ENCODE results near the gene CAPZA1. TPM values are rescaled to one million over a fixed set of nuclear protein-coding genes. Genes with fewer than 3 reads are reported as not detected.

The CAPZA1 gene
- total RNA-seq, 1 experiment from 2014 or later, result 273 TPM

DNA sequence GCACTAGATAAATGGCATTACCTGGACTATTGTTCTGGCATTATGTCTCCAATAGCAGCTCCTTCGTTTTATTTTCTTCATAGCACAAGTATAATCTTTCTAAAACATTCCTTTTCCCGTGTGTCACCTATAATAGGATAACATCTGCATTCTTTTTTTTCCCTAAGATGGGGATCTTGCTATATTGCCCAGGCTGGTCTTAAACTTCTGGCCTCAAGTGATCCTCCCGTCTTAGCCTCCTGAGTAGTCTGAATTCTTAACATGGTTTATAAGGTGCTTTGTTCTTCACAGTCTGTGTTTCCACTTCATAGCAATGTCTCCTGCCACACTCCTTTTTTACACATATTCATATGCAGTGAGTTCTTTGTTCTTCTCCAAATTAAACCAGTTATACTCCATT lies 46.2 kb downstream of the CAPZA1 start:
- H3K4me3 ChIP-seq (ENCODE audit: low read length), result no peak overlapping the region
- no TSS peak for BruUV-seq (replicated peaks)
- no peaks in the 10 kb centered on the region for H3K27me3 ChIP-seq (ENCODE audit: low read length)
- no peak for ATAC-seq
- H3K4me1 ChIP-seq (ENCODE audit: insufficient read depth, low read length), result no peaks in the 10 kb centered on the region
- H3K27ac ChIP-seq (ENCODE audit: low read length), result no peak overlapping the region
- H3K9me2 ChIP-seq (replicated peaks; ENCODE audit: low read length), result no peaks in the 10 kb centered on the region
- intact Hi-C loops (cut with micrococcal nuclease), result no loop called here
- H3F3A ChIP-seq (ENCODE audit: low read length, unreplicated experiment), result no peaks in the 10 kb centered on the region
- H3K36me3 ChIP-seq (ENCODE audit: low read depth, low read length), result peaks cover 64% of the 10 kb centered on the region
- POLR2A ChIA-PET (ENCODE audit: unreplicated experiment), result no interaction called here
- CTCF ChIA-PET, result interaction anchor here (1.9 kb wide), 1 partner anchor 8 kb away, joined by 7 read pairs; the partner anchor contains the start of gene MOV10
- H3K79me2 ChIP-seq (ENCODE audit: low read length), result no peaks in the 10 kb centered on the region
- H4K20me1 ChIP-seq (ENCODE audit: low read length), result no peaks in the 10 kb centered on the region
- no peak overlapping the region for H3K4me2 ChIP-seq (ENCODE audit: low read length)
- no peak overlapping the region for H3K9ac ChIP-seq (ENCODE audit: low read length)
- no peak overlapping the region for H2AFZ ChIP-seq (ENCODE audit: low read length)
- H3K9me3 ChIP-seq (ENCODE audit: low read length), result no peaks in the 10 kb centered on the region
- TF ChIP-seq EZH2phosphoT487 (IDR thresholded peaks at IDR 0.05; ENCODE audit: borderline replicate concordance, low read length) (no peak), EZH2 (IDR thresholded peaks at IDR 0.05; ENCODE audit: low read length, unreplicated experiment) (no peak)
- TF ChIP-seq, protein P1, sequence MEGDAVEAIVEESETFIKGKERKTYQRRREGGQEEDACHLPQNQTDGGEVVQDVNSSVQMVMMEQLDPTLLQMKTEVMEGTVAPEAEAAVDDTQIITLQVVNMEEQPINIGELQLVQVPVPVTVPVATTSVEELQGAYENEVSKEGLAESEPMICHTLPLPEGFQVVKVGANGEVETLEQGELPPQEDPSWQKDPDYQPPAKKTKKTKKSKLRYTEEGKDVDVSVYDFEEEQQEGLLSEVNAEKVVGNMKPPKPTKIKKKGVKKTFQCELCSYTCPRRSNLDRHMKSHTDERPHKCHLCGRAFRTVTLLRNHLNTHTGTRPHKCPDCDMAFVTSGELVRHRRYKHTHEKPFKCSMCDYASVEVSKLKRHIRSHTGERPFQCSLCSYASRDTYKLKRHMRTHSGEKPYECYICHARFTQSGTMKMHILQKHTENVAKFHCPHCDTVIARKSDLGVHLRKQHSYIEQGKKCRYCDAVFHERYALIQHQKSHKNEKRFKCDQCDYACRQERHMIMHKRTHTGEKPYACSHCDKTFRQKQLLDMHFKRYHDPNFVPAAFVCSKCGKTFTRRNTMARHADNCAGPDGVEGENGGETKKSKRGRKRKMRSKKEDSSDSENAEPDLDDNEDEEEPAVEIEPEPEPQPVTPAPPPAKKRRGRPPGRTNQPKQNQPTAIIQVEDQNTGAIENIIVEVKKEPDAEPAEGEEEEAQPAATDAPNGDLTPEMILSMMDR (conservative IDR thresholded peaks at IDR 0.05; ENCODE audit: low read depth, low read length), result no peak
- no peak for DNase-seq

DNA sequence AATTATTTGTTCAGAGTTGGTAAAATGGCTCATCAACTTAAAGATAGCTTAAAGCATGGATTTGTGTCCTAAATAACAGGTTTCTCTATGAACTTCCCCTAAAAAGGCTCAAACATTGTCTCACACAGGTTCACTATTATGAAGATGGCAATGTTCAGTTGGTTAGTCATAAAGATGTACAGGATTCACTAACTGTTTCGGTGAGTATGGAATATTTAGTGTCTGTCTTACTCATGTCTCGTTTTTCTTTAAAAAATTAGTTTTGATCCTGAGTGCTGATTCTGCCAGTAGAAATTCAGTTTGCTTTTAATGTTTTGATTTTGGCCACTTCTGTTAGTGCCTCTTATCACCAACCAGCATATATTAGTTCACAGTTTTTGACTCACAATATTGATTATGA lies 47.3 kb downstream of the CAPZA1 start:
- TF ChIP-seq EZH2 (IDR thresholded peaks at IDR 0.05; ENCODE audit: low read length, unreplicated experiment), result no peak
- TF ChIP-seq, protein P1 (conservative IDR thresholded peaks at IDR 0.05; ENCODE audit: low read depth, low read length), result no peak
- no peak for TF ChIP-seq EZH2phosphoT487 (IDR thresholded peaks at IDR 0.05; ENCODE audit: borderline replicate concordance, low read length)
- Histone ChIP-seq H3K27ac (ENCODE audit: low read length) (no peak overlapping the region), H3K9ac (ENCODE audit: low read length) (no peak overlapping the region), H4K20me1 (ENCODE audit: low read length) (no peaks in the 10 kb centered on the region), H3K27me3 (ENCODE audit: low read length) (no peaks in the 10 kb centered on the region), H3K4me1 (ENCODE audit: insufficient read depth, low read length) (no peaks in the 10 kb centered on the region), H2AFZ (ENCODE audit: low read length) (no peak overlapping the region), H3K9me2 (replicated peaks; ENCODE audit: low read length) (no peaks in the 10 kb centered on the region), H3K4me3 (ENCODE audit: low read length) (no peak overlapping the region), H3K79me2 (ENCODE audit: low read length) (no peaks in the 10 kb centered on the region), H3K9me3 (ENCODE audit: low read length) (no peaks in the 10 kb centered on the region), H3F3A (ENCODE audit: low read length, unreplicated experiment) (no peaks in the 10 kb centered on the region), H3K36me3 (ENCODE audit: low read depth, low read length) (peaks cover 58% of the 10 kb centered on the region), H3K4me2 (ENCODE audit: low read length) (no peak overlapping the region)
- POLR2A ChIA-PET (ENCODE audit: unreplicated experiment), result no interaction called here
- CTCF ChIA-PET, result no interaction called here
- DNase-seq, result no peak
- intact Hi-C loops (cut with micrococcal nuclease), result no loop called here
- no peak for ATAC-seq
- no TSS peak for BruUV-seq (replicated peaks)

GRCh38 chr1:112672009-112672408 lies 52.4 kb downstream of the CAPZA1 start:
- no peak for ATAC-seq

More at GRCh38 chr1:112672009-112672408, 52.4 kb downstream of the CAPZA1 start:
- no peak overlapping the region for H3K4me2 ChIP-seq (ENCODE audit: low read length)
- no peak overlapping the region for H2AFZ ChIP-seq (ENCODE audit: low read length)
- BruUV-seq (replicated peaks), result no TSS peak
- peaks cover 7% of the 10 kb centered on the region for H3F3A ChIP-seq (ENCODE audit: low read length, unreplicated experiment)
- no peak overlapping the region for H3K9ac ChIP-seq (ENCODE audit: low read length)
- no peak overlapping the region for H3K4me3 ChIP-seq (ENCODE audit: low read length)
- H3K9me3 ChIP-seq (ENCODE audit: low read length), result no peaks in the 10 kb centered on the region
- peaks cover 38% of the 10 kb centered on the region for H3K36me3 ChIP-seq (ENCODE audit: low read depth, low read length)
- no peaks in the 10 kb centered on the region for H3K27me3 ChIP-seq (ENCODE audit: low read length)
- no peak for DNase-seq
- no peaks in the 10 kb centered on the region for H4K20me1 ChIP-seq (ENCODE audit: low read length)
- no peaks in the 10 kb centered on the region for H3K9me2 ChIP-seq (replicated peaks; ENCODE audit: low read length)
- intact Hi-C loops (cut with micrococcal nuclease), result loop anchor here (5.0 kb wide), 2 partner anchors 35 to 280 kb away; no protein-coding TSS in a partner anchor
- POLR2A ChIA-PET (ENCODE audit: unreplicated experiment), result interaction anchor here (0.6 kb wide), 1 partner anchor 43 kb away, joined by 7 read pairs; the partner anchor contains the start of gene PPM1J
- CTCF ChIA-PET, result no interaction called here
- TF ChIP-seq, protein P1 (conservative IDR thresholded peaks at IDR 0.05; ENCODE audit: low read depth, low read length), result no peak
- TF ChIP-seq EZH2phosphoT487 (IDR thresholded peaks at IDR 0.05; ENCODE audit: borderline replicate concordance, low read length) (no peak), EZH2 (IDR thresholded peaks at IDR 0.05; ENCODE audit: low read length, unreplicated experiment) (no peak)
- peaks cover 24% of the 10 kb centered on the region for H3K4me1 ChIP-seq (ENCODE audit: insufficient read depth, low read length)
- no peak overlapping the region for H3K27ac ChIP-seq (ENCODE audit: low read length)
- peaks cover 22% of the 10 kb centered on the region for H3K79me2 ChIP-seq (ENCODE audit: low read length)

Measured in PC-3 (cell line).